Measurements from ENCODE around the gene CFAP77.

CFAP77 gene

GRCh38 chr9:132461281-132461896 lies 51.4 kb downstream of the CFAP77 start:
- H3K4me3 ChIP-seq (ENCODE audit: low read depth, low read length), result no peak overlapping the region
- DNase-seq (ENCODE audit: low read depth, low spot score), result no peak
- TF ChIP-seq, protein P1, sequence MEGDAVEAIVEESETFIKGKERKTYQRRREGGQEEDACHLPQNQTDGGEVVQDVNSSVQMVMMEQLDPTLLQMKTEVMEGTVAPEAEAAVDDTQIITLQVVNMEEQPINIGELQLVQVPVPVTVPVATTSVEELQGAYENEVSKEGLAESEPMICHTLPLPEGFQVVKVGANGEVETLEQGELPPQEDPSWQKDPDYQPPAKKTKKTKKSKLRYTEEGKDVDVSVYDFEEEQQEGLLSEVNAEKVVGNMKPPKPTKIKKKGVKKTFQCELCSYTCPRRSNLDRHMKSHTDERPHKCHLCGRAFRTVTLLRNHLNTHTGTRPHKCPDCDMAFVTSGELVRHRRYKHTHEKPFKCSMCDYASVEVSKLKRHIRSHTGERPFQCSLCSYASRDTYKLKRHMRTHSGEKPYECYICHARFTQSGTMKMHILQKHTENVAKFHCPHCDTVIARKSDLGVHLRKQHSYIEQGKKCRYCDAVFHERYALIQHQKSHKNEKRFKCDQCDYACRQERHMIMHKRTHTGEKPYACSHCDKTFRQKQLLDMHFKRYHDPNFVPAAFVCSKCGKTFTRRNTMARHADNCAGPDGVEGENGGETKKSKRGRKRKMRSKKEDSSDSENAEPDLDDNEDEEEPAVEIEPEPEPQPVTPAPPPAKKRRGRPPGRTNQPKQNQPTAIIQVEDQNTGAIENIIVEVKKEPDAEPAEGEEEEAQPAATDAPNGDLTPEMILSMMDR (IDR thresholded peaks at IDR 0.05; ENCODE audit: insufficient read depth, low read length, missing control alignments), result no peak
- POLR2A ChIA-PET, result no interaction called here
- CTCF ChIA-PET, result no interaction called here

GRCh38 chr9:132461971-132462370 lies 52.0 kb downstream of the CFAP77 start:
- H3K4me3 ChIP-seq (ENCODE audit: low read depth, low read length), result no peak overlapping the region
- DNase-seq (ENCODE audit: low read depth, low spot score), result no peak
- ChIA-PET CTCF (no interaction called here), POLR2A (no interaction called here)
- TF ChIP-seq, protein P1 (IDR thresholded peaks at IDR 0.05; ENCODE audit: insufficient read depth, low read length, missing control alignments), result no peak

GRCh38 chr9:132464547-132464946 lies 54.5 kb downstream of the CFAP77 start:
- DNase-seq (ENCODE audit: low read depth, low spot score), result no peak
- ChIA-PET POLR2A (no interaction called here), CTCF (no interaction called here)
- H3K4me3 ChIP-seq (ENCODE audit: low read depth, low read length), result no peak overlapping the region
- TF ChIP-seq, protein P1 (IDR thresholded peaks at IDR 0.05; ENCODE audit: insufficient read depth, low read length, missing control alignments), result no peak

DNA sequence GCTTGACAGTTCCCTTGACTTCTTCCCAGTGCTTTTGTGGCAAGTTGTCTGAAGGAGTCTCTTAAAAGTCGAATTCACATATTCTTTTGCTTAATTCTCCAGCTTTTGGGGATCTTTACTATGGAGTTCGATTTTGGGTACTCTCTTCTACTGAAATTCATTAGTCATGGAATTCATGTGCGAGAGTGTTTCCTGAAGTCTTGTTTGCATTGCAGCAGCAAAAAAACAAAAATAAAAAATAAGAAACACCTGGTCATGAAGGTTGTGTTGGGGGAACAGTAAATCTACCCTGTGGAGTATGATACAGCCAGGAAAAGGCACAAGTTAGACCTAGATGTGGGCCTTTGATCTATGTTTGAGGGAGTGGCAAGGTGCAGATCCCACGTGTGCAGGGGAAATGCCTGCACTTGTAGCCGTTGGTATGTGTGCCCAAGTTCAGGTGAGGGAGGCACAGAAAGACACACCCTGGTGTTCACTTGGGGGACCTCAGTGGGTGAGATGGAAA lies 55.2 kb downstream of the CFAP77 start:
- H3K4me3 ChIP-seq (ENCODE audit: low read depth, low read length), result no peak overlapping the region
- ChIA-PET CTCF (no interaction called here), POLR2A (no interaction called here)
- TF ChIP-seq, protein P1 (IDR thresholded peaks at IDR 0.05; ENCODE audit: insufficient read depth, low read length, missing control alignments), result no peak
- DNase-seq (ENCODE audit: low read depth, low spot score), result no peak

DNA sequence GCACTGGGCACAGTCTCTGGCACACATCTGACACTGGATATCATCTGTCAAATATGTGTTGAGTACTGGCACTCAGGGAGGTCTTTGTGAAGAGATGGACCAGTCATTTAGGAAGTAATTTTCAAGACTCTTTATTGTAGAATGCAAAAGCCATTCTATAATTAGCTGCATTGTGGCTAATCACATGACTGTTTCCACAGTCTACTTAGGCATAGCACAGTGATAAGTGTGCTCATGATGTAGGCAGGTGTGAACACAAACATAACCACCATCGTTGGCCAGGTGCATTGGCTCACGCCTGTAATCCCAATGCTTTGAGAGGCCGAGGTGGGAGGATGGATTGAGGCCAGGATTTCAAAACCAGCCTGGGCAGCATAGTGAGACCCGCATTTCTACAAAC lies 62.2 kb downstream of the CFAP77 start:
- TF ChIP-seq, protein P1 (IDR thresholded peaks at IDR 0.05; ENCODE audit: insufficient read depth, low read length, missing control alignments), result no peak
- ChIA-PET POLR2A (no interaction called here), CTCF (no interaction called here)
- H3K4me3 ChIP-seq (ENCODE audit: low read depth, low read length), result no peak overlapping the region
- DNase-seq (ENCODE audit: low read depth, low spot score), result no peak

DNA sequence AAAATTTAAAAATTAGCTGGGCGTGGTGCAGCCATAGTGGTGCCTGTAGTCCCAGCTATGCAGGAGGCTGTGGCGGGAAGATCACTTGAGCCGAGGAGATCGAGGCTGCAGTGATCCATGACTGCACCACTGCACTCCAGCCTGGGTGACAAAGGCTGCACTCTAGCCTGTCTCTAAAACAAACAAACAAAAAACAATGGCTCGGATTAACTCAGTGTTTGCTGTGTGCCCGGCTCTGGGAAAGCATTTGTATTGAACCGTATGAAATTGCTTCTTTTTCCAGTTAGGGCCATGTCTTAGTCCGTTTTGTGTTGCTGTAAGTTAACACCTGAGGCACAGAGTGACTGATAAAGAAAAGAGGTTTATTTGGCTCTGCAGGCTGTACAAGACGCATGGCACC lies 62.6 kb downstream of the CFAP77 start:
- TF ChIP-seq, protein P1 (IDR thresholded peaks at IDR 0.05; ENCODE audit: insufficient read depth, low read length, missing control alignments), result no peak
- ChIA-PET CTCF (no interaction called here), POLR2A (no interaction called here)
- DNase-seq (ENCODE audit: low read depth, low spot score), result no peak
- H3K4me3 ChIP-seq (ENCODE audit: low read depth, low read length), result no peak overlapping the region

Measured in AG04449 (cell line).